Measurements from ENCODE around the gene AP2A2. TPM values are rescaled to one million over a fixed set of nuclear protein-coding genes. Genes with fewer than 3 reads are reported as not detected.

The AP2A2 gene
- total RNA-seq = 26.2 and 26.9 TPM in 2 replicates
- 58.1 TPM for polyA plus RNA-seq (2012)

DNA sequence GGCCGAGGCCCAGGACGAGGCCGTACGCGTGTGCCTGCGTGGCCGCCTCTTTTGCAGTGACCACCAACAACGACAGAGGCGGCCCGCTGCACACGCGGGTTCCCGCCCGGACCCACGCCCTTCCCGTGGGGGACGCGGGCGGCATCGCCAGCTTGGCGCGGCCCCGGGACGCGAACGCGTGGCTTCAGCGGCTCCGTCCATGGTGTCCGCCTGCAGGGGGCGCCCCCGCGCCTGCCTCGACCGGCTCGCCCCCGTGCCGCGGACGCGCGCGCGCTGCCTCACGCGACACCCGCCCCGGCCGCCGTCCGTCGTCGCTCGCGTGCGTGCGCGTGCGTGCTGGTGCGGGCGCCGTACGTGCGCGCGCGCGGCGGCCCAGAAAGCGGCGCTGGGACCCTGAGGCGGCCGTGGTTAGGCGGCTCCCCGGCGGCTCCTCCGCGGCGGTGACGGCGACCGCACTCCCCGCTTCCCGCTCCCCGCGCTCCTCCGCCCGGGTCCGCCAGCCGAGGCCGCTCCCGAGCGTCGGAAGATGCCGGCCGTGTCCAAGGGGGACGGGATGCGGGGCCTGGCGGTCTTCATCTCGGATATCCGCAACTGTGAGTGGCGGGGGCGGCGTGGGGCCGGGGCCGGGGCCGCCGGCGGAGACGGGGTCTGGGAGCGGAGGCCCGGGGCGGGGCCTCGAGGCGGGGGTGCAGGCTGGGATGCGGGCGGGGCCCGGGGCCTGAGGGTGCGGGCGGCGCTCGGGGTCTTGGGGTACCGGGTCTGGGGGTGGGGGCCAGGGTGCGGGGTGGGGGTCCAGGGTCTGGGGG, at the start of gene AP2A2:
Gene AP2A2 (plus strand): TSS at position 375 of the 806 bp plus-strand sequence. CDS start 152 bp downstream, at position 527.
- peak; percentile 87 for DNase-seq (ENCODE audit: low read depth)

- peak; percentile 79 for DNase-seq (ENCODE audit: low read depth)
Measured at GRCh38 chr11:876545-876944, 49.1 kb upstream of the AP2A2 start.

DNA sequence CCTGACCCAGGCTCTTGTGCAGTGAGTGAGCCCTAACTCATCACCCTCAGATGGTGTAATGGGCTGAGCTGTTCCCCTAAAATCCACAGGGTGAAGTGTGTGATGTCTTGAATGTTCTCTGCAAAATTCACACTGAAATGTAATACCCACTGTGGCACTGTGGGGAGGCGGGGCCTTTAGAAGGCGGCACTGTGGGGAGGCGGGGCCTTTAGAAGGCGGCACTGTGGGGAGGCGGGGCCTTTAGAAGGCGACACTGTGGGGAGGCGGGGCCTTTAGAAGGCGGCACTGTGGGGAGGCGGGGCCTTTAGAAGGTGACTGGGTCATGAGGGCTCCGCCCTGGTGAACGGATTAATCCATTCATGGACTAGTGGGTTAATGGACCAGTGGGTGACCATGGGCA, 48.1 kb upstream of the AP2A2 start:
- no peak for DNase-seq (ENCODE audit: low read depth)

GRCh38 chr11:880447-880846, 45.2 kb upstream of the AP2A2 start:
- no peak for DNase-seq (ENCODE audit: low read depth)

- DNase-seq (ENCODE audit: low read depth) = no peak
Measured at GRCh38 chr11:882596-882995, 43.1 kb upstream of the AP2A2 start.

- no peak for DNase-seq (ENCODE audit: low read depth)
Measured at GRCh38 chr11:883527-883926, 42.1 kb upstream of the AP2A2 start.

DNA sequence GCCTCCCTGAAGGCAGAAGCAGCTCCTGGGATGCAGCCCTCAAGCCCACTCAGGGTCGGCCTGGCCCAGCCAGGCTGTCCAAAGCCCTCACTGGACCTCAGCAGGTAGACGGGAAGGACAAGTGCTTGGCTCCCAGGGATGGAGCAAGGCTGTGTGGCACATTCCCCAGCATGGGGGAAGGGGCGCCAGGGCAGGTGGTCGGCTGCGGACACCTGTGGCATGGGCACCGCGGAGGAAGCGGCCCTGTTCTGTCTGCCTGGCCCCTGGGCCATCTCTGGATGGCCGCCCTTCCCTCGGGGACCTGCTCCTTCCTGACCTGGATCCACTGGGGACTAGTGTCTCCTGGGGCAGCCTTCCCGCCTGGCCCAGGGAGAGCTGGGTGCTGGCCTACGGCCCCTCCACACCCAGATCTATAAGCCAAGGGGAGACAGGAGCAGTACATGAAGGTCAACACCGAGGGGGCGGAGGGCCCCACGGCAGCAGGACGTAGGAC, 41.0 kb upstream of the AP2A2 start:
- DNase-seq (ENCODE audit: low read depth) = no peak

- DNase-seq (ENCODE audit: low read depth) = no peak
Measured at GRCh38 chr11:886568-886967, 39.1 kb upstream of the AP2A2 start.

DNA sequence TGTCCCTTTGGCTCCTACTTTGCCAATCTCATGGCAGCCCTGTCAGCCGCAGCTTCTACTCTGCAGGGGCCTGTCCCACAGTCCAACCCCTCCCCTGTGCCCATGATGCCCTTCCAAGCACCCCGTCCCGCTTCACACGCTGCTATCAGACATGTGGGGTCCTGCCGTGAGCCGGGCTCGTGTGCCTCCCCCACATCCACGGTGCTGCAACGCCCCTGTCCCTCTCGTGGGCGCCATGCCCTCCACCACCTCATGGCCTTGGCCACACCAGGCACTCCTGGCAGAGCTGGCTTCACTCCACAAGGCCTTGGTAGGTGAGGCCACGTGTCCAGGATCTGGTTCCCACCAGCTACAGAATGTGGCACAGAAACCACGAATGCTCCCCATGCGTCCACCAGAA, 38.1 kb upstream of the AP2A2 start:
- no peak for DNase-seq (ENCODE audit: low read depth)

DNA sequence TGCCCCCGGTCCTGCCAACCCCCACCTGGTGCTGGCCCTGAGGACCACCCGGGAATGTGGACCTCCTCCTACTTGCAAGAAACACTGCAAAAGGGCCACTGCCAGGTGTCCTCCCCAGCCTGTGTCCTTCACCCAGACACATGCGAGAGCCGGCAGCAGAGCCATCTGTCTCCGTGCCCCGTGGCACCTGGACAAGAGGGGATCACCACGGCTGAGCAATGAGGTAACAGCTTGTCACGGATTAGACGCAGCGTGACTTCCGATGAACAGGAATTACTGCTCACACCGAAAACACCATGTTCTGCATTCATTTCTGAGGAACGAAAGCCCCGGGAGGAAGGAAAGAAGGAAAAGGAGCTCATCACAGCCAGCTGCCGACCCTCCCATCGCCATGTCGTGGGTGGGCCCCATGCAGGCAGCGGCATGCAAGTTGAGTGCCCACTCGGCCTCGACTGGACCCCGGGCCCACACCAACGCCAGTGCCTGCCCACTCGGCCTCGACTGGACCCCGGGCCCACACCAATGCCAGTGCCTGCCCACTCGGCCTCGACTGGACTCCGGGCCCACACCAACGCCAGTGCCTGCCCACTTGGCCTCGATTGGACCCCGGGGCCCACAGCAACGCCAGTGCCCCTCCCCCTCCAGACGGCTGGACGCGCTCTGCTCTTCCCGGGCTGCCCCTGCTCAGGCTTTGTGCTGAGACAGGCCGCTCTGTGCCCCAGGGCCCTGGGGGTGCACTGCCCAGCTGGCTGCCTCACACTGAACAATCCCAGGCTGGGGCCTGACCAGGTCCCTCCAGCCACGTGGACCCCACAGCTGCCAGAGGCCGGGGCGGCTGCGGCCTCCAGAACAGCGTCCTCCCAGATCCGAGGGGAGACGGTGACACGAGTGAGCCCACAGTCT, 37.1 kb upstream of the AP2A2 start:
- DNase-seq (ENCODE audit: low read depth) = no peak

- DNase-seq (ENCODE audit: low read depth) = no peak
Measured at GRCh38 chr11:889257-889656, 36.4 kb upstream of the AP2A2 start.

- DNase-seq (ENCODE audit: low read depth) = no peak
Measured at GRCh38 chr11:889687-890475, 35.8 kb upstream of the AP2A2 start.

DNA sequence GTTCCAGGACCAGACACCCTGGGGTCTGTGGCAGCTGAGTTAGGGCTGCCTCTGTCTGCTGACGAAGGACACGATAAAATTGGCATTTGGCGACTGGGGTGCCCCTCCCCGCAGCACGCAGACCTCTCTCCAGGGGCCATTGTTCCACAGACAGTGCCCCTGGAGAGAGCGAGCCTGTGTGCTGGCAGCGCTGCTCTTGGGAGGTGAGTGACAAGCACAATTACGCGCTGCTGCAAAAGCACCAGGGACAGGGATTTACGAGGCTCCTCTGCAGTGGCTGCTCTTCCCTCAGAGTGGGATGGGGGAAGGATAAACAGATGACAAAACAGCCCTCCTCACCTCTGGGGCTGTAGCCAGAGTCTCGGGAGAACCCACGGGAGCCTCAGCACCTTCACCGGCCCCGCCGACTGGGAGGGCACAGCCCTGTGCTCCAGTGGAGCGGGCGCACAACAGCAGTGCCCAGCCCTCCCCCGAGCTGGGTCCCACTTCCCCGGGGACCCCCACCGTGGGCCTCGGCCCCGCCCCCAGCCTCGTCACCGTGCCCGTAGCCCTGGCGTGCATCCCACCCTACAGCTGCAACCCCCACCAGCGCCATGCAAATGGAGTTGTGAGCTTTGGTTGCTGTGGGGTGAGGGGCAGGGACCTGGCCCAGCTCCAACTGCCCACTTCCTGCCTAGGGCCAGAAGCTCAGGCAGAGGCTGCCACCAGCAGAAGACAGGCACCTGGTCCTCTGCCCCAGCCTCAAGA, 34.7 kb upstream of the AP2A2 start:
- DNase-seq (ENCODE audit: low read depth) = no peak

DNA sequence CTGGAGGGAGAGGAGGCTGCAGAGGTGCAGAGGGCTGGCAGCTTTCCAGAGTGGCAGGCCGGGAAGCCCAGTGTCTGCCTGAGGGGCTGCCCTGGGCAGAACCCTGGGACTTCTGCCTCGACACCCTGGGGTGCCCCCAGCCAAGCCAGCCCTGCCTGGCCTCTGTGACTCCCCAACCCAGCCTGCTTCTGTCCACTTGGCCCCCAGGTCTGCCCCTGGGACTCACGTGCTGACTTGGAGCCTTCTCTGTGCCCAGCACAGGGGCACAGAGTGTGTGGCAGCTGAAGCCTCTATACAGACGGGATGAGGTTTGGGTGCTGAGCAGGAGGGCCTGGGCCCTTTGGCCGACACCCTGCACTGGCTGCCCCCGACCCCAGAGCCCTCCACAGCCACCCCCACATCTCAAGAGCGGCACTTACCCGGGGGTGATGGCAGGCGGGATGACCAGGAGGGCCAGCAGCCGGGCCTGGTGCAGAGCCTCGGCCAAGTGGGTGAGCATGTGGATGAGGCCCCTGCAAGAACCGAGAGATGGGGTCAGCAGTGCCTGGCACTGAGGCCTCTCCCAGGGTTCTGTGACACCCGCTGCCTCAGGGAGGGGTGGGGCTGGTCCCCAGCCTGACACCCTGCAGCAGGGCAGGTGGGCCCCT, 32.5 kb upstream of the AP2A2 start:
- DNase-seq (ENCODE audit: low read depth) = no peak

DNA sequence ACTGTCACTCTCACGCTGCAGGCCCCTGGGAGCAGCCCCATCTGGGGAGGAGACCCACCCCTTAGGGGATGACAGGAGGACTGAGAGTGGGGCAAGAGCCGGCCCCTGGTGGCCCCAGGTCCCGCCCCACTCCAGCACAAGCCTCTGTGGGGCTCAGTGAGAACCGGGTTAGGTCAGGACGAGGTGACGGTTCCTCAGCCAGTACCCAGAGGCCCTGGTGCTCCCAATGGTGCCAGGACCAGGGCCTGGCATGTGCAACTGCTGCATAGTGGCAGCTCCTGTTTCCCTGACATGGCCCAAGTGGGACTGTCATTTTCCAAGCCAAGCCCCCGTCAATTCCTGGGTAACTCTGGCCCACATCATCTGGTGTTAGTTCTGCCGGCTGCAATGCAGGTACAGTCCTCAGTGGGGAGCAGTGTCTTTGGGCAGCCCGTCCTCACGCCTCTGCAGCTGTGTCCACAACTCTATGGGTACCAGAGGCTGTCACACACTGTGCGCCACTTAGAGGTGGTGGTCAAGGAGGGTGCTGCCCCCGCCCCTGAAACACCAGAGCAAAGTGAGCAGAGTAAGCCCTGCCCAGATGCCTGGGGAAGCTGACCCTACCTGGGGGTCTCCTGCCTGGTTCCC, 31.0 kb upstream of the AP2A2 start:
- no peak for DNase-seq (ENCODE audit: low read depth)

GRCh38 chr11:895331-896110, 30.1 kb upstream of the AP2A2 start:
- DNase-seq (ENCODE audit: low read depth) = no peak

GRCh38 chr11:897253-898142, 28.2 kb upstream of the AP2A2 start:
- no peak for DNase-seq (ENCODE audit: low read depth)

- DNase-seq (ENCODE audit: low read depth) = no peak
Measured at GRCh38 chr11:898143-898511, 27.5 kb upstream of the AP2A2 start.
